DND-41 (cell line): Measurements from ENCODE around the gene TRPT1.

Experiments
- EZH2 ChIP-seq: IDR thresholded peaks from 3 replicates; pipeline ENCODE4 v1.6.1; 2012; ENCODE audit warnings: borderline replicate concordance, low read depth, mild to moderate bottlenecking, moderate library complexity, low read length, inconsistent platforms; ENCODE audit not compliant: severe bottlenecking
- TF ChIP-seq, protein P1 (sequence below): IDR thresholded peaks from 2 replicates; pipeline ENCODE4 v1.5.1; 2012; ENCODE audit warnings: borderline replicate concordance, low read length, moderate library complexity, mild to moderate bottlenecking; ENCODE audit not compliant: poor library complexity, severe bottlenecking; ENCODE audit errors: extremely low read depth

DNA sequence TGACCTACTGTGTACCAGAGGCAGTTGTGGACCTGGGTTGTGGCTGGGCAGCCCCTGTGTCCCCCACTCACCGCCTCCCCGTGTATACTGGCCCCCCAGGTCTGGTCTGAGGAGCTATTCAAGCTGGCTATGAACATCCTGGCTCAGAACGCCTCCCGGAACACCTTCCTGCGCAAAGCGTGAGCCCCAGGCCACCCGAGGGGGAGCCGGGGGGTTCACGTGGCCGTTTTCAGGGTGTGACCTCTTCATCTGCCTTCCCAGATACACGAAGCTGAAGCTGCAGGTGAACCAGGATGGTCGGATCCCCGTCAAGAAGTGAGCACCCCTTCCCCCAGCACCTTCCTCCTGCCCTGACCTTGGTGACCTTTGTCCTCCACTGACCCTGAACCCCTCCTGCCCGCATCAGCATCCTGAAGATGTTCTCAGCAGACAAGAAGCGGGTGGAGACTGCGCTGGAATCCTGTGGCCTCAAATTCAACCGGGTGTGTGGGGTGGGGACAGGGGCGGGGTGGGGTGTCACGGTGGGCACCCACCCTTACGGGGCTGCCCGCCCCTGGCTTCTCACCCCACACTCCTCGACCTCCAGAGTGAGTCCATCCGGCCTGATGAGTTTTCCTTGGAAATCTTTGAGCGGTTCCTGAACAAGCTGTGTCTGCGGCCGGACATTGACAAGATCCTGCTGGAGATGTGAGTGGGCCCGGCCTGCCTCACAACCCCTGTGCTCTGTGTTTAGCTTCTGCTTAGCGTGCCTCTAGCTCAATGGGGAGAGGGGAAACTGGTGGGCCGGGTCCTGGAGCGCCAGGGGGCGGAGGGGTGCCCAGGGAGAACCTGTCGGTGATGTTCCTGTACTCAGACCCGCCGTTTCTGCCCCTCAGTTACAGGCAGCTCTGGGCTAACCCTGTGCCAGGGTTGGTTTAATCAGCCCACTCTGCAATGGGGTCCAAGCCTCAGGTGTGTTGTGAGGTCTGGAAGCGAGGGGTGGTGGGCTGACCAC lies 29.4 kb upstream of the TRPT1 start:
- TF ChIP-seq, protein P1, sequence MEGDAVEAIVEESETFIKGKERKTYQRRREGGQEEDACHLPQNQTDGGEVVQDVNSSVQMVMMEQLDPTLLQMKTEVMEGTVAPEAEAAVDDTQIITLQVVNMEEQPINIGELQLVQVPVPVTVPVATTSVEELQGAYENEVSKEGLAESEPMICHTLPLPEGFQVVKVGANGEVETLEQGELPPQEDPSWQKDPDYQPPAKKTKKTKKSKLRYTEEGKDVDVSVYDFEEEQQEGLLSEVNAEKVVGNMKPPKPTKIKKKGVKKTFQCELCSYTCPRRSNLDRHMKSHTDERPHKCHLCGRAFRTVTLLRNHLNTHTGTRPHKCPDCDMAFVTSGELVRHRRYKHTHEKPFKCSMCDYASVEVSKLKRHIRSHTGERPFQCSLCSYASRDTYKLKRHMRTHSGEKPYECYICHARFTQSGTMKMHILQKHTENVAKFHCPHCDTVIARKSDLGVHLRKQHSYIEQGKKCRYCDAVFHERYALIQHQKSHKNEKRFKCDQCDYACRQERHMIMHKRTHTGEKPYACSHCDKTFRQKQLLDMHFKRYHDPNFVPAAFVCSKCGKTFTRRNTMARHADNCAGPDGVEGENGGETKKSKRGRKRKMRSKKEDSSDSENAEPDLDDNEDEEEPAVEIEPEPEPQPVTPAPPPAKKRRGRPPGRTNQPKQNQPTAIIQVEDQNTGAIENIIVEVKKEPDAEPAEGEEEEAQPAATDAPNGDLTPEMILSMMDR = no peak
- no peak for TF ChIP-seq EZH2
